ENCODE data around the gene ZNF827. TPM values are rescaled to one million over a fixed set of nuclear protein-coding genes. Genes with fewer than 3 reads are reported as not detected.

Gene ZNF827
- total RNA-seq, 1 experiment from 2014 or later: 29.4 TPM

DNA sequence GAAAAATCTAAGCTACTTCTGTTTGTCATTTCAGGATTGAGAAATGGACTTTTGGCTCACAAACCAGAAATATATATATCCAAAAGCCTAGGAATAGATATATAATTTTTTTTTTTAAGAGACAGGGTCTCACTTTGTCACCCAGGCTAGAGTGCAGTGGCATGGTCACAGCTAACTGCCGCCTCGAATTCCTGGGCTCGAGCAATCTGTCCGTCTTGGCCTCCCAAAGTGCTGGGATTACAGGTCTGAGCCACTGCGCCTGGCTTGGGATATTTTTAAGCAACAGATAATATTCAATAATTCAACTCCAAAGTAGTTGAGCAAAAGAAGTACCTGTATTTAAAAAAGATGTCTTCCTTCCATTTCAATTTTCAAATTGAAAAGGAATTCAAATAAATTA is 146.2 kb downstream of the ZNF827 start:
- H3K4me1 Mint-ChIP-seq: peaks cover 4 to 8% of the 10 kb centered on the region in 2 experiments
- no peak overlapping the region for H3K18ac ChIP-seq (ENCODE audit: insufficient read length, low read depth, low read length)
- no peaks in the 10 kb centered on the region for H3K9me3 Mint-ChIP-seq
- H3K23me2 ChIP-seq (ENCODE audit: insufficient read length, low read depth, low read length, poor library complexity, severe bottlenecking): no peaks in the 10 kb centered on the region
- no peaks in the 10 kb centered on the region for H3K79me2 ChIP-seq (ENCODE audit: insufficient read depth, low read length)
- no peaks in the 10 kb centered on the region for H3K27me3 ChIP-seq (ENCODE audit: insufficient read depth, low read length)
- TF ChIP-seq, protein P1, sequence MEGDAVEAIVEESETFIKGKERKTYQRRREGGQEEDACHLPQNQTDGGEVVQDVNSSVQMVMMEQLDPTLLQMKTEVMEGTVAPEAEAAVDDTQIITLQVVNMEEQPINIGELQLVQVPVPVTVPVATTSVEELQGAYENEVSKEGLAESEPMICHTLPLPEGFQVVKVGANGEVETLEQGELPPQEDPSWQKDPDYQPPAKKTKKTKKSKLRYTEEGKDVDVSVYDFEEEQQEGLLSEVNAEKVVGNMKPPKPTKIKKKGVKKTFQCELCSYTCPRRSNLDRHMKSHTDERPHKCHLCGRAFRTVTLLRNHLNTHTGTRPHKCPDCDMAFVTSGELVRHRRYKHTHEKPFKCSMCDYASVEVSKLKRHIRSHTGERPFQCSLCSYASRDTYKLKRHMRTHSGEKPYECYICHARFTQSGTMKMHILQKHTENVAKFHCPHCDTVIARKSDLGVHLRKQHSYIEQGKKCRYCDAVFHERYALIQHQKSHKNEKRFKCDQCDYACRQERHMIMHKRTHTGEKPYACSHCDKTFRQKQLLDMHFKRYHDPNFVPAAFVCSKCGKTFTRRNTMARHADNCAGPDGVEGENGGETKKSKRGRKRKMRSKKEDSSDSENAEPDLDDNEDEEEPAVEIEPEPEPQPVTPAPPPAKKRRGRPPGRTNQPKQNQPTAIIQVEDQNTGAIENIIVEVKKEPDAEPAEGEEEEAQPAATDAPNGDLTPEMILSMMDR (conservative IDR thresholded peaks at IDR 0.05): no peak
- no peak overlapping the region for H2BK12ac ChIP-seq (ENCODE audit: insufficient read length, low read depth, low read length)
- no peaks in the 10 kb centered on the region for H4K20me1 ChIP-seq (ENCODE audit: control insufficient read depth, insufficient read depth, insufficient read length)
- no peak overlapping the region for H3K27ac Mint-ChIP-seq
- no peak overlapping the region for H2AFZ ChIP-seq (ENCODE audit: low read length)
- H2AK5ac ChIP-seq (ENCODE audit: insufficient read length, low read length): no peak overlapping the region
- H2BK20ac ChIP-seq (ENCODE audit: low read depth, low read length, poor library complexity, severe bottlenecking): no peak overlapping the region
- no peaks in the 10 kb centered on the region for H3K9me3 ChIP-seq (ENCODE audit: control insufficient read depth, low read depth, low read length)
- no CpG with 5 or more reads among the region's 5 CpGs for WGBS (ENCODE audit: extremely low coverage, insufficient read length, low lambda C conversion rate)
- H3K9ac ChIP-seq (ENCODE audit: extremely low read depth, insufficient read length, low read length): no peak overlapping the region
- no peak overlapping the region for H3K56ac ChIP-seq (ENCODE audit: insufficient read length, low read depth, low read length)
- no peak overlapping the region for H4K91ac ChIP-seq (ENCODE audit: insufficient read length, low read depth, low read length)
- H3K23ac ChIP-seq (ENCODE audit: insufficient read length, low read depth, low read length): no peak overlapping the region
- H3T11ph ChIP-seq (ENCODE audit: low read length): no peak overlapping the region
- H3K79me1 ChIP-seq (ENCODE audit: insufficient read depth, low read depth, low read length, poor library complexity, severe bottlenecking): no peaks in the 10 kb centered on the region
- H2BK5ac ChIP-seq (ENCODE audit: insufficient read length, low read length): no peak overlapping the region
- no peak overlapping the region for H2BK120ac ChIP-seq (ENCODE audit: low read depth, low read length, poor library complexity, severe bottlenecking)
- no peak for DNase-seq
- H2BK15ac ChIP-seq (ENCODE audit: low read depth, low read length): no peak overlapping the region
- H3K4me1 ChIP-seq (ENCODE audit: insufficient read depth, low read length): peaks cover 3% of the 10 kb centered on the region; the same call in 1 of the 2 replicates
- peaks cover 9 to 12% (median 10%) of the 10 kb centered on the region in 3 experiments; a peak in 6 of 7 replicates for H3K36me3 Mint-ChIP-seq (ENCODE audit: insufficient read depth in 1 of 3, low read depth in 3 of 3)
- H3K27ac ChIP-seq (ENCODE audit: insufficient read length, low read depth, low read length): no peak overlapping the region
- no peak overlapping the region for H3K4me2 ChIP-seq (ENCODE audit: insufficient read depth, insufficient read length, low read length)
- H3K14ac ChIP-seq (ENCODE audit: insufficient read depth, low read length): no peak overlapping the region
- no peak overlapping the region for H3K4ac ChIP-seq (ENCODE audit: low read depth, low read length)
- no peaks in the 10 kb centered on the region for H3K27me3 Mint-ChIP-seq (ENCODE audit: low read depth)
- no peak overlapping the region for H4K5ac ChIP-seq (ENCODE audit: insufficient read length, low read depth, low read length)
- no peak overlapping the region for H3K4me3 Mint-ChIP-seq
- H4K8ac ChIP-seq (replicated peaks; ENCODE audit: insufficient read length, low read depth, low read length): no peak overlapping the region

All from H9 (cell line).